GM12872 (cell line): Measurements from ENCODE around the gene NPPB.

Source experiments
- TF ChIP-seq, protein P1 (sequence below): IDR thresholded peaks from 3 replicates; pipeline ENCODE4 v1.5.1; 2011; ENCODE audit warnings: low read depth, mild to moderate bottlenecking, low read length, moderate library complexity; ENCODE audit not compliant: insufficient read depth

NPPB gene

DNA sequence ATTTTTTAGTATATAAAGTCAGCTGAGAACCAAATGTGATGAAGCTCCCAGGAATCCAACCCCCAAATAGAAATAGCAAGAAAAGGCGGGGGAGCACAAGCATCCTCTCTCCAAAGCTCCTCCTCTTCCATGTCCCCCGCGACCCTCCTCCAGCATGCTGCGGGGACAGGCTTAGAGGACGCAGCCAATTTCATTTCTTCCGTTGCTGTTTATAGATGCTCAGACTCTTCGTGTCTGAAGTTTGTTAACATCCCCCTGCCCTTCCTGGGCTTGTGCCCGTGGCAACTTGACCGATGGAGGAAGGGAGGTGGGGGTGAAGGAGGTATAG is 10.4 kb downstream of the NPPB start:
- TF ChIP-seq, protein P1, sequence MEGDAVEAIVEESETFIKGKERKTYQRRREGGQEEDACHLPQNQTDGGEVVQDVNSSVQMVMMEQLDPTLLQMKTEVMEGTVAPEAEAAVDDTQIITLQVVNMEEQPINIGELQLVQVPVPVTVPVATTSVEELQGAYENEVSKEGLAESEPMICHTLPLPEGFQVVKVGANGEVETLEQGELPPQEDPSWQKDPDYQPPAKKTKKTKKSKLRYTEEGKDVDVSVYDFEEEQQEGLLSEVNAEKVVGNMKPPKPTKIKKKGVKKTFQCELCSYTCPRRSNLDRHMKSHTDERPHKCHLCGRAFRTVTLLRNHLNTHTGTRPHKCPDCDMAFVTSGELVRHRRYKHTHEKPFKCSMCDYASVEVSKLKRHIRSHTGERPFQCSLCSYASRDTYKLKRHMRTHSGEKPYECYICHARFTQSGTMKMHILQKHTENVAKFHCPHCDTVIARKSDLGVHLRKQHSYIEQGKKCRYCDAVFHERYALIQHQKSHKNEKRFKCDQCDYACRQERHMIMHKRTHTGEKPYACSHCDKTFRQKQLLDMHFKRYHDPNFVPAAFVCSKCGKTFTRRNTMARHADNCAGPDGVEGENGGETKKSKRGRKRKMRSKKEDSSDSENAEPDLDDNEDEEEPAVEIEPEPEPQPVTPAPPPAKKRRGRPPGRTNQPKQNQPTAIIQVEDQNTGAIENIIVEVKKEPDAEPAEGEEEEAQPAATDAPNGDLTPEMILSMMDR = no peak

DNA sequence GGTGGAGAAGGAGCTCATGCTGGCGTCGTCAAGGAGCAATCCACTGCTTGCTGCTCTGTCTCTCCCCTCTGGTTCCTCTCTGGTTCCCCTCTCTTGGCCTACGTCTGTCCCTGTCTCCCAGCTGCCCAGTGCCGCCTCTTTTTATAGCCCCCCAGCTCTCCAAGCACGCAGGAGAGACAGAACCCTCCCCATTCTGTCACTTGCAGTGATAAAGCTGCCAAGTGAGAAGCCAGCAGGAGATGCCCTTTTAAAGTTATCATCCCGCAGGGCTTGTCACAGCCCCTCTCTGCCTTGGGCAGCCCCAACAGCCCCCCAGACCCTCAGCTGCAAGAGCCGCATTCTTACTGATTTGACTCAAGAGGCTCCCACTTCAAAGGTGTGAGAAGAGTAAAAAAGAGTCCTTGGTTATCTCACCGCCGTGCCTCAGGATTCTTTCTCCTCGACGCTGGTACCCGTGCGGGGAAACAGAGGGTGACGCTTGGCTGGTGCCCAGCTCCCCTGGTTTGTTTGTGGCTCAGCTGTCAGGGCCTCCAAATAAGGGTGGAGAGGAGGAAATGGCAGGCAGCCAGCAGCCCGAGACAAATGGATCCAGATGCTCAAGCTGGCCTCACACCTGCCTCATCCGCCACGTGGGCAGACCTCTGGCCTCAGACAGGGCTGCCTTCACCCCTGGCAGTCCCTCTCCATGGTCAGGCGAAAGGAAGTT is 10.9 kb downstream of the NPPB start, which contains the start of gene NPPA:
Gene NPPA, minus strand, starts transcription at position 117 of the 706 bp plus-strand sequence. Its CDS starts 99 bp downstream, at position 18.
- TF ChIP-seq, protein P1 = no peak

DNA sequence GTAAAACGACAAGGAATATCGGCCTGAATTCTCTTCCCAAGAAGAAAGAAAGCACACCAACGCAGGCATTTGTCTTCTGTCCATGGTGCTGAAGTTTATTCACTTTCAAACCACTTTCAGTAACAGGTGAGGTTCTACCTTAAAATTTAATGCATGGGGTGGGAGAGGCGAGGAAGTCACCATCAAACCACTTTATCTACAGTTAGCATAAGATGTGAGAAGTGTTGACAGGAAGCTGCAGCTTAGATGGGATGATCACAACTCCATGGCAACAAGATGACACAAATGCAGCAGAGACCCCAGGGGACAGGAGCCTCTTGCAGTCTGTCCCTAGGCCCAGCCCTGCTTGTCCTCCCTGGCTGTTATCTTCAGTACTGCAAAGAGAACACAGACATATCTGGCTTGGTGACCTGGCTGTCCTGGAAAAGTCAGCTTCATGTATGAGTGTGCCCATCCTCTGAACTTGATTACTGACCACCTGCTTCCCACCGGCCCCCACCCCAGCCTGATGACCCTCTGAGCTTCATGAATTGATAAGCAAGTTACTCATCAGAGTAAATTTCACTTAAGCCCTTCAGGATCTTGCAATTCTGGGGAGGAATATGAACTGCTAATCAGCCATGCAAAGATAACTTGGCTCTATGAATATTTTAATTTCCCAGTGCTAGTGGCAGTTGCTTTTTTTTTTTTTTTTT is 13.0 kb downstream of the NPPB start:
- TF ChIP-seq, protein P1 = no peak

DNA sequence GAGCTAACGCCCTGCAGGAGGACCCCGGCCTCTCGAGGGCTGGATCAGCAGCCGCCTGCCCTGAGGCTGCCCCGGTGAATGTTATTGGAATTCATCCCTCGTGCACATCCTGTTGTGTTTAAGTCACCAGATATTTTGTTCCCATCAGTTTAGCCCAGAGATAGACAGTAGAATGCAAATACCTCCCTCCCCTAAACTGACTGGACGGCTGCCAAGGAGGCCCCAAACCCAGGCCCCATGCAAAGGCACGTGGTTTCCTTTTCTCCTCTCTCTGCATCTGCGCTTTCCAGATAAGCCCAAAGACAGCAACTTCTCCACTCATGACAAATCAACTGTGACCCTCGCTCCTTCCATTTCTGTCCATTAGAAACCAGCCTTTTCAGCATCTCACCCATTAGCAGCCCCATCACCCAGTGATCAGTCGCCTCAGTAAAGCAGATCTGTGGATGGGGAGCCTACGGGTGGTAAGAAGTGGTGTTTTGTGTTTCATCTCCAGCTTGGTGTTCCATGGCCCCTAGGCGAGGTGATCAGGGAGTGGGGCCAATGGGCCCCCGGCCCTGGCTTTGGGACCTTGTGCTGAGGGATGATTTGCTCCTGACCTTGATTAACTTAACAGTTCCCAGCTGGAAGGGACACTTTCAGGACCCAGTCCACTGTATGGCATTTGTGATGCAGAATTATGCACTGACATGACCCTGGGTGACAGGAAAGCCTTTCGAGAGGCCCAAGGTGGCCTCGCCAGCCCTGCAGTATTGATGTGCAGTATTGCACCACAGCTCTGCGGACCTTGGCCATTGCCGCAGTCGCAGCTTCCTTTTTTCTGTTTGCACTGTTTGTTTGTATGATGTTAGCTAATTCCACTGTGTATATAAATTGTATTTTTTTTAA is 16.3 kb downstream of the NPPB start:
- TF ChIP-seq, protein P1 = no peak

DNA sequence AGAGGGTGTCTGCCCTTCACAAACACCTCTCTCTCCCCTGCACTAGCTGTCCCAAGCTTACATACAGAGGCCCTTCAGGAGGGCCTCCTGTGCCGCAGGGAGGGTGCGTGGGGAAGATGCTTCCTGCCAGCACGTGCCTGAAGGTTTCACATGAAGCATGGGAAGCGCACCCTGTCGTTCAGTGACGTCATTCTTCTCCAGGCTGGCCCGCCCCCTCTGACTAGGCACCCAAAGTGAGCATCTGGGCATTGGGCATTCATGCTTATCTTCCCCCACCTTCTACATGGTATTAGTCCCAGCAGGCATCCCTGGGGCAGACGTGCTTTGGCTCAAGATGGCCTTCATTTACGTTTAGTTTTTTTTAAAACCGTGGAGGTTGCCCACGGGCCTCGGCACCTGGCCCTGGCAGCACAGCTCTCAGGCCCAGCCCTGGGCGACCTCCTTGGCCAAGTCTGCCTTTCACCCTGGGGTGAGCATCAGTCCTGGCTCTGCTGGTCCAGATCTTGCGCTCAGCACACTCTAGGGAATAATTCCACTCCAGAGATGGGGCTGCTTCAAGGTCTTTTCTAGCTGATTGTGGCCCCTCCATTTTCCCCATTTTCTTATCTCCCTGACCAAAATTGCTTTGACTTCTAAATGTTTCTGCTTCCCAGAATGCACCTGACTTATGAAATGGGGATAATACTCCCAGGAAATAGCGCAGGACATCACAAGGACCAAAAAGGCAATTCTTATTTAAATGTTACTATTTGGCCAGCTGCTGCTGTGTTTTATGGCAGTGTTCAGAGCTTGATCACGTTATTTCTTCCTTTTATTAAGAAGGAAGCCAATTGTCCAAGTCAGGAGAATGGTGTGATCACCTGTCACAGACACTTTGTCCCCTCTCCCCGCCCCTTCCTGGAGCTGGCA is 17.2 kb downstream of the NPPB start:
- TF ChIP-seq, protein P1 = no peak

DNA sequence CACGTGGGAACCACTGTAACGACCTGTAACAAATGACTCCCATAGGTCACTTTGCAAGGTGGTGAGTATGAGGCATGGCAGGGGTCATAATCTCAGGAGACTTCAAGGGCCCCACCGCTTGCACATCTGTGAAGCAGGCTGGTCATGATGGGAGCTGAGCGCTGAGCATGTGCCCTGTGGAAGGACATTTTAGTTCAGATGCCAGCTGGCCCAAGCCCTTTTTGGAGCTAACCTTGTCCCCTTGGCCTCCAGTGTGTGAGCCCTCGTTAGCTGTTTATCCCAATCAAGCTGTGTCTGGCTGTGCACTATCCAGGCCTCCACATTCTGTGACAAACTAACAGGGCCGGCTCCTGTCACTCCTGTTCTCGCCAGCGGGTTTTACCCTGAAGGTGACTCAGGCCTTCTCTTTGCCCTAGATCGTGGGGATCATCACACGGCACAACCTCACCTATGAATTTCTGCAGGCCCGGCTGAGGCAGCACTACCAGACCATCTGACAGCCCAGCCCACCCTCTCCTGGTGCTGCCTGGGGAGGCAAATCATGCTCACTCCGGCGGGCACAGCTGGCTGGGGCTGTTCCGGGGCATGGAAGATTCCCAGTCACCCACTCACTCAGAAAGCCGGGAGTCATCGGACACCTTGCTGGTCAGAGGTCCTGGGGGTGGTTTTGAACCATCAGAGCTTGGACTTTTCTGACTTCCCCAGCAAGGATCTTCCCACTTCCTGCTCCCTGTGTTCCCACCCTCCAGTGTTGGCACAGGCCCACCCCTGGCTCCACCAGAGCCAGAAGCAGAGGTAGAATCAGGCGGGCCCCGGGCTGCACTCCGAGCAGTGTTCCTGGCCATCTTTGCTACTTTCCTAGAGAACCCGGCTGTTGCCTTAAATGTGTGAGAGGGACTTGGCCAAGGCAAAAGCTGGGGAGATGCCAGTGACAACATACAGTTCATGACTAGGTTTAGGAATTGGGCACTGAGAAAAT is 18.7 kb downstream of the NPPB start:
- TF ChIP-seq, protein P1 = no peak
